ENCODE results near the gene COA1.
A peak's percentile ranks its signal among the peaks of the same experiment; 100 is the strongest.
"Not testable (repeated sequence)": the region's sequence is repeated elsewhere in the genome, so short reads cannot be mapped to it uniquely, and the experiment has no call there.

COA1 gene, protein sequence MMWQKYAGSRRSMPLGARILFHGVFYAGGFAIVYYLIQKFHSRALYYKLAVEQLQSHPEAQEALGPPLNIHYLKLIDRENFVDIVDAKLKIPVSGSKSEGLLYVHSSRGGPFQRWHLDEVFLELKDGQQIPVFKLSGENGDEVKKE

DNA sequence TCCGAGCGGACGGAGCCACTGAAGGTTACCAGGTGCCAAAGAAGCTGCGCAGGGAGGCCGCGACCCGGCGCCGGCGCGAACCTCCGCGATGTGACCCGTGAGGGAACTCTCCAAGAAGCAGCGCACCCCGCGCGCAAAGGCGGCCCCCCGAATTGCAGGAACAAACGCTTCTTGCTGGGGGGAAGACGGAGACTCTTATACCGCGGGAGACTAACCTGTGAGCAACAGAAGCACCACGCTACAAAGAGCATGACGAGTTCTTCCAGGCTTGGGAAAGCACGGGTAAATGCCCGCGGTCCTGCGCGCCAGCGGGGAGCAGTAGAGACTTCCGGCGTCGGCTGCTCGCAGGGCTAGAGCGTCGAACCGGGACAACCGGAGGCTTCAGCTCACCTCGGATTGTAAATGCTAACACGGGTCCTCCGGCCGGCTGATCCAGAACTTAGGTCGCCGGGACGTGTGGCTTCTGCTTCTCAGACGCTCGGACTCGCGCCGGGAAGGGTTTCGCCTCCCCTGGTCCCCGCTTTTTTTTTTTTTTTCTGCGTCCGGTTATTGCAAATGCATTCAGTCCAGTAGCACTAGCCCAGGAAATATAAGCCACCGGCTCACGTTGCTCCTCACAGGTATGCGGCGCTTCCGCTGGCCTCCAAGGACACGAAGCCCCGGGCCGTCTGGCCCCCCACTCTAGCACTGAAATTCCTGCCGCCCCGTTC, at the start of gene COA1:
Gene COA1, minus strand, starts transcription at position 310 of the 710 bp plus-strand sequence. CDS start 80,909 bp downstream, outside the sequence.
- peak in 55 of 56 donors; percentile 34 to 91 (median 79) for DNase-seq

DNA sequence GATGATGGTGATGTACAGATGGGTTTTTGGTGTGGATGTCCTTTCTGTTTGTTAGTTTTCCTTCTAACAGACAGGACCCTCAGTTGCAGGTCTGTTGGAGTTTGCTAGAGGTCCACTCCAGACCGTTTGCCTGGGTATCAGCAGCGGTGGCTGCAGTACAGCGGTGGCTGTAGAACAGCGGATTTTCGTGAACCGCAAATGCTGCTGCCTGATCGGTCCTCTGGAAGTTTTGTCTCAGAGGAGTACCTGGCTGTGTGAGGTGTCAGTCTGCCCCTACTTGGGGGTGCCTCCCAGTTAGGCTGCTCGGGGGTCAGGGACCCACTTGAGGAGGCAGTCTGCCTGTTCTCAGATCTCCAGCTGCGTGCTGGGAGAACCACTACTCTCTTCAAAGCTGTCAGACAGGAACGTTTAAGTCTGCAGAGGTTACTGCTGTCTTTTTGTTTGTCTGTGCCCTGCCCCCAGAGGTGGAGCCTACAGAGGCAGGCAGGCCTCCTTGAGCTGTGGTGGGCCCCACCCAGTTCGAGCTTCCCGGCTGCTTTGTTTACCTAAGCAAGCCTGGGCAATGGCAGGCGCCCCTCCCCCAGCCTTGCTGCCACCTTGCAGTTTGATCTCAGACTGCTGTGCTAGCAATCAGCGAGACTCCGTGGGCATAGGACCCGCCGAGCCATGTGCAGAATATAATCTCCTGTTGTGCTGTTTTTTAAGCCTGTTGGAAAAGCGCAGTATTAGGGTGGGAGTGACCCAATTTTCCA, 49.1 kb upstream of the COA1 start:
- DNase-seq, result not testable (repeated sequence)

- DNase-seq, result not testable (repeated sequence)
These were observed 45.9 kb upstream of the COA1 start for GRCh38 chr7:43775255-43775654.

GRCh38 chr7:43773268-43773667, 43.9 kb upstream of the COA1 start:
- DNase-seq, result not testable (repeated sequence)

DNA sequence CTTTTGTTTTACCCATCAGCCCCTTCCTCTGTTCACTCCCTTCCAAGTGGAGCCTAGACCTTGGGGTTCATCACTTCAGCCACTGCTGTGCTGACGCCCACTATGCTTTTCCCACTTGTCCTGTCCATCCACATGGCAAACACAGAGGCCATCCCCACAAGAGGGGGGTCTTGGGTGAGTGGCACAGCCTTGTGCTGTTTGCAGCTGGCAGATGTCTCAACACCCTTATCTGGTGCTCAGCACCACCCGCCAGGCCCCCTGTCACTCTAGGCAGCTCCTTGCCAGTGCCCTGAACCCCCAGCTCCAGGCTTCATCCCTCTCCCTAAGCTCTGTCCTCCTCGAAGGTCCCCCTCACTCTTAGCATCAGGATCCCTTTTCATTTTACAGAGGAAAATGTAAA, 42.2 kb upstream of the COA1 start:
- DNase-seq, result no peak

DNA sequence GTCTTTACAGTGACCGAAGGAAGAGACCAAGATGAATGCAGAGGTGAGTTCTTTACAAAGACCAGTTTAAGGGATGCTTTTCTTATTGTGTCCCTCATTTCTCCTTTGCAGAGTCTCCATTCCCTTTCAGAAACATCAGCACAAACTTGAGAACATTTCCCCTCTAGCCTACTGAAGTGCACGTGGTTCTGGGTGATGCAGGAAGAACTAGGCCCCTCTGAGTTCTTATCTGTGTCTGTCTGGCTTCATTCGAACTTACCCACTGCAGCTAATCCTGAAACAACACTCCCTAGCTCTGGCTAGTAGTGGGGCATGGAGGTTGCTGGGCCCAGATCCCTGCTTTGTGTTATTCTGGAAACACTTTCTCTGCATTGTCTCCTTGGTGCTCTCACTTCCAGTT, 41.8 kb upstream of the COA1 start:
- DNase-seq, result no peak

DNA sequence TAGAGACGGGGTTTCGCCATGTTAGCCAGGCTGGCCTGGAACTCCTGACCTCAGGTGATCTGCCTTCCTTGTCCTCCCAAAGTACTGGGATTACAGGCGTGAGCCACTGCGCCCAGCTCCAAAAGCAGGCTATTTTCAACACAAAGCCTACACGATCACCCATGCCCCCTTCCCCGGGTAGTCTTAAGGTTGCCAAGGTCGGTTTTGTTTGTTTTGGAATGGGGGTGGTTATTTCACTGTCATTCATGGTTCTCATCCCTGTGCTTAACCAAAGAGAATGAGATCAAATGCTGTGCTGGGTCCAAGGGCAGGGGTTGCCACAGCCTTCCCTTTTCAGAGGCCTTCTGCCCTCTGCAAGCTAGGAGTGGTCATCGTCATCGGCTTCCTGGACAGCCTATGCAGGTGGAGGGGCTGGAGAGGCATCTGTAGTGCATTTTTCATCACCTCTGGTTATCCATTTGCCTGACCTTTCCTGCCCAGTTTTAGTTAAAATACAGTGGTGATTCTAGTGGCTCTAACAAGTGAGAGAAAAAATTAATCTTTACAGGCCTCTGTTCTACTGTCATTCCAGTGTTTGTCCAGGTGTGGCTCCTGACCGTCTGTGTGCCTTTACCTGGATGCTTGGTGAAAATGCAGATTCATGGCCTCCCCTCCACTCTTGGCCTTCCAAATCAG, 40.6 kb upstream of the COA1 start:
- no peak for DNase-seq

DNA sequence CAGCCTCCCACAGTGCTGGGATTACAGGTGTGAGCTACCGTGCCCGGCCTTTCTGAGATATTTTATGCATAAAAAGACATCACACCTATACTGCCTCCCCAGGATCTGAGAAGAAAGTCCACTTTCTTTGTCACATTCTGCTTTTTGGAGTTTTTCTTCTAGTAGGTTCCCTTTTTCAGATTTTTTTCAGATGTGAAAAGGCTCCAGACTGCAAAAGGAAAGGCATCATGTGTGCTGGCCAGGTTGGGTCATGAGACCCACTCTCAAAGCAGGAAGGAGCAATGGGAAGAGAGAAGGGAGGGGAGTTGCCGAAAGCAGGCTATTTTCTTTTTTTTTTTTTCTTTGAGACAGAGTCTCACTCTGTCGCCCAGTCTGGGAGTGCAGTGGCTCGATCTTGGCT, 40.0 kb upstream of the COA1 start:
- DNase-seq, result no peak

DNA sequence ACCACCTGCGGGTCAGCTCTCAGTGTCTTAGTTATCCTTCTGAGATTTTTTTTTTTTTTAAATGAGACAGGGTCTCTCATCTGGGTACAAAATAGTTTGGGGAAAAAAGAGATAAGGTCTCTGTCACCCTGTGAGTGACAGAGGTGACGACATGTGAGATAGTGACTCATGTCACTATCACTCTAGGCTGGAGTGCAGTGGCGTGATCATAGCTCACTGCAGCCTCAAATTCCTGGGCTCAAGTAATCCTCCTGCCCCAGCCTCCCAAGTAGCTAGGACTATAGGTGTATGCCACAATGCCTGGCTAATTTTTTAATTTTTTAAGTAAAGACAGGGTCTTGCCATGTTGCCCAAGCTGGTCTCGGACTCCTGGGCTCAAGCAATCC, 39.6 kb upstream of the COA1 start:
- DNase-seq, result no peak

GRCh38 chr7:43768201-43768886, 39.0 kb upstream of the COA1 start:
- DNase-seq, result no peak

GRCh38 chr7:43767311-43767710, 38.0 kb upstream of the COA1 start:
- DNase-seq, result no peak

DNA sequence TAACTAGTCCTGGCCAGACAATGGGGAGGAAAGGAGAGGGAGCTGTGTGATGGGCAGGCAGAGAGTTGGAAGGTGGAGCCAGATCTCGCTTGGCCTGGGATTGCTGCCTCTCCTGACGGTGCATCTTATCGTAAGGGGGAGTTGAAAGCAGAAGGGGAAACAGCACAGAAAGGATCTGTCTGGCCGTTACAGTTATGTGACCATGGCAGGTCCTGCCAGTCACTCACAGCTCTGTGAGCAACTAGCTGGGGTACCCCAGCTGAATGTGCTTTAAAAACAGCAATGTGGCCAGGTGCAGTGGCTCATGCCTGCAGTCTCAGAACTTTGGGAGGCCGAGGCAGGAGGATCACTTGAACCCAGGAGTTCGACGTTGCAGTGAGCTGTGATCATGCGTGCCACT, 37.2 kb upstream of the COA1 start:
- DNase-seq, result no peak

DNA sequence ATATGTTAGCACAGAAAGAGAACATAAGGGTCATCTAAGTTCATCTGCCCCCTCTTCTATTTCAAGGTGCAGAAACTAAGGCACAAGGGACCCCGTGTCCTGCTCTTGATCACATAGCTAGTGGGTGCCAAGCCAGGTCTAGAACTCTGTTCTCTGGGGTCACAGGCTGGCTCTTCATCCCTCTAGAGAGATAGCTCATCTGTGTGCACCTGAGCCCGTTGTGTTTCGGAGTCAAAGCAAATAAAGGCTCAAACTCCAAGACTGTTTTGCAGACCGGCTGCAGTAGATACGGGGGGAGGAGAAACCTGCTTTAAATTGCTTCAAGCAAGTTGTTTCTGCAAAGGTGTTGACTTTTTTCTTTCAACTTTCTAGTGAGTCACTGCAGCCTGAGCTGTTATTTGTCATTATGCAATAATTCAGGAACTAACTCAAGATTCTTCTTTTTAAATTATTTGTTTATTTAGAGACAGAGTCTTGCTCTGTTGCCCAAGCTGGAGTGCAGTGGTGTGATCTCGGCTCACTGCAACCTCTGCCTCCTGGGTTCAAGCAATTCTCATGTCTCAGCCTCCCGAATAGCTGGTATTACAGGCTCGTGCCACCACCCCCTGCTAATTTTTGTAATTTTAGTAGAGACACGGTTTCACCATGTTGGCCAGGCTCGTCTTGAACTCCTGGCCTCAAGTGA, 35.6 kb upstream of the COA1 start:
- no peak for DNase-seq

GRCh38 chr7:43764039-43764761, 34.9 kb upstream of the COA1 start:
- peak in 3 of 56 donors; percentile 2 to 7 (median 5) for DNase-seq

DNA sequence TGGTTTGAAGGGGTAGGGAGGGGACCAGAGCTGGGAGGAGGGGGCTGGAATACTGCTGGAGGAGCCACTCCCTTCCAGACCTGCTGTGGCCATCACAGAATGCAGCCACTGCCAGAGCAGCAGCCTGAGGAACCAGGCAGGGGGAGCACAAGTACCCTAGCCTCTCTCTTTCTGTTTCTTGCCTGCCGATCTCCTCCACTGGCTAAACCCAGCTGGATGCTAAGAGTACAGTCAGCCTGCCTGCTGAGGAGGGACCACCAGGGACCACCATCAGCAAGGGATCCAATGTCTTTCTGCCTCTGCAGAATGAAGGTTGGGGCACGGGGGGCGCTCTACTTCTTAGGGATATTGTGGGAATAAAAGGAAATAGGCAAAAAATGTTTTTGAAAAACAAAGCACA, 33.9 kb upstream of the COA1 start:
- DNase-seq, result no peak

DNA sequence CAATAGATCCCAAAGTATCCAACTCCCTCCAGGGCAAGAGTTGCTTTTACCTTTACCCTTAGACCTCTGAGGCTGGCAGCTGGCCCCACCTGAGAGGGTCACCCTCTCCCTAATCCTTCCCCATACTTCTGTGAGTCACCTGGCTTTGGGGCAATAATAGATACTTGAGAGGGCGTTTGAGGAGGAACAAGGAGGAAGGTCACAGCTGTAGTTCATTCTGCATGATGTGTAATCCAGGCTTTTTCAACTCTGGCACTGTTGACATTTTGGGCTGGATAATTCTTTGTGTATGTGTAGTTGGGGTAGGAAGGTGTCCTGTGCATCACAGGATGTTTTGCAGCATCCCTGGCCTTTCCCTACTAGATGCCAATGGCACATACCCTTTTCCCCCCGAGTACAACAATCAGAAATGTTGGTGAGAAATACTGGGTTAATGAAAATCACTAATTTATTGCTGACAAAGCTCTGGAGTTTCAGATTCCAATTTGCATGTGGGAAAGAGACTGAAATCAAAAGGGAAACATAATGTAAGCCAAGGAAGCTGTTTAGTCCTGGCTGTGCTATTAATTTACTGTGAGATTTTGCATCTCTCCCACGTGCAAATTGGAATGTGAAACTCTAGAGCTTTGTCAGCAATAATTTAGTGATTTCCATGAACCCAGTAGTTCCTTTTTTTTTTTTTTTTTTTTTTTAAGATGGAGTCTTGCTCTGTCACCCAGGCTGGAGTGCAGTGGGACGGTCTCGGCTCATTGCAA, 32.8 kb upstream of the COA1 start:
- no peak for DNase-seq

- DNase-seq, result no peak
These were observed 32.1 kb upstream of the COA1 start for GRCh38 chr7:43761382-43761781.

DNA sequence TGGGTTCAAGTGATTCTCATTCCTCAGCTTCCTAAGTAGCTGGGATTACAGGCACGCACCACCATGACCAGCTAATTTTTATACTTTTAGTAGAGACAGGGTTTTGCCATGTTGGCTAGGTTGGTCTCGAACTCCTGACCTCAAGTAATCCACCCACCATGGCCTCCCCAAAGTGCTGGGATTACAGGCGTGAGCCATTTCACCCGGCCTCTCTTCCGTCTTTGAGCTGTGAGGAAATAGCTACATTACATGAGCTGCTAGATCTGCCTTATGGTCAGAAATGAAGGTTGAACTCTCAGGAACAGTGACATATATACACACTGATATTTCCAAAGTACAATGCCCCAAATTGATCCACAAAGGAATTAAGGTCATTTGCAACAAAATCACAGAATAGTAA, 31.5 kb upstream of the COA1 start:
- no peak for DNase-seq

All from nucleus accumbens (tissue), 56 donors.